Gastroesophageal sphincter (tissue), 4 donors: ENCODE measurements around the gene DYNC1LI1. TPM values are rescaled to one million over a fixed set of nuclear protein-coding genes. Genes with fewer than 3 reads are reported as not detected.
"Not testable (repeated sequence)": the region's sequence is repeated elsewhere in the genome, so short reads cannot be mapped to it uniquely, and the experiment has no call there.

Source experiments
- ATAC-seq: fragments of 150-250 bp; one replicate; pipeline ENCODE4 v1.9.1; 2016; ENCODE audit warnings: mild to moderate bottlenecking, moderate library complexity
- H3K27ac ChIP-seq, 4 donors: fragments of 200-600 bp; sonication (generic) in 3 of 4; 1 replicate in 3 of 4; 2 replicates in 1 of 4; pipeline ENCODE4 v1.5.1; 2016 to 2019
- H3K27me3 ChIP-seq: fragments of 200-600 bp; sonication (generic); one replicate; pipeline ENCODE4 v1.5.1; 2019
- H3K36me3 ChIP-seq, 2 donors: fragments of 200-600 bp; sonication (generic); one replicate each; pipeline ENCODE4 v1.5.1; 2019; ENCODE audit warnings: control low read depth in 1 of 2
- H3K4me1 ChIP-seq, 3 donors: fragments of 200-600 bp; sonication (generic); 1 replicate in 2 of 3; 2 replicates in 1 of 3; pipeline ENCODE4 v1.5.1; 2016 to 2019; ENCODE audit warnings: control low read depth in 2 of 3
- H3K4me3 ChIP-seq, 2 donors: fragments of 200-600 bp; sonication (generic); one replicate each; pipeline ENCODE4 v1.5.1; 2019; ENCODE audit warnings: mild to moderate bottlenecking in 1 of 2, moderate library complexity in 1 of 2
- H3K9me3 ChIP-seq, 3 donors: fragments of 200-600 bp; sonication (generic); one replicate each; pipeline ENCODE4 v1.5.1; 2017 to 2019; ENCODE audit warnings: control low read depth in 2 of 3
- CTCF ChIP-seq, 4 experiments: fragments of 200-600 bp in 2 of 4; fragments of 450-650 bp in 2 of 4; sonication (generic) in 1 of 4; IDR thresholded peaks; one replicate each; pipeline ENCODE4 v1.5.1; 2017 to 2019; ENCODE audit warnings: antibody characterized with exemption in 4 of 4, mild to moderate bottlenecking in 2 of 4, moderate library complexity in 2 of 4
- EP300 ChIP-seq: sonication (generic); formaldehyde crosslinking; IDR thresholded peaks from one replicate; pipeline ENCODE4 v1.6.1; 2017; ENCODE audit warnings: antibody characterized with exemption, mild to moderate bottlenecking
- POLR2A ChIP-seq, 2 donors: fragments of 450-650 bp; IDR thresholded peaks; one replicate each; pipeline ENCODE4 v1.6.1; 2017; ENCODE audit warnings: antibody characterized with exemption in 2 of 2, mild to moderate bottlenecking in 2 of 2, moderate library complexity in 1 of 2
- POLR2AphosphoS5 ChIP-seq: sonication (generic); formaldehyde crosslinking; IDR thresholded peaks from one replicate; pipeline ENCODE4 v1.6.1; 2017; ENCODE audit warnings: antibody characterized with exemption
- WGBS, 2 donors: methylation state at CpG; one replicate each; pipeline ENCODE4 v1.1.5; 2018; ENCODE audit warnings: low coverage in 1 of 2; 5-methylcytosine and 5-hydroxymethylcytosine counted together
- total RNA-seq, 4 donors: library from RNA; depleted of rRNA; stranded (reverse); fragments of >200 nt; gene quantifications; one replicate each; pipeline ENCODE4 v1.1.0, GENCODE V29; 2016

DYNC1LI1 gene
- total RNA-seq, 4 donors from 2014 or later: 29.1 to 75.6 (median 36.3) TPM

GRCh38 chr3:32592011-32592410 lies 21.4 kb upstream of the DYNC1LI1 start:
- 94 to 95% methylated on average over 2 of the region's 2 CpGs for WGBS, 2 donors
- ATAC-seq: no peak
- Histone ChIP-seq H3K36me3 (no peaks in the 10 kb centered on the region), H3K9me3 (no peaks in the 10 kb centered on the region), H3K4me1 (no peaks in the 10 kb centered on the region), H3K27ac (no peak overlapping the region), H3K27me3 (no peaks in the 10 kb centered on the region), H3K4me3 (no peak overlapping the region)
- TF ChIP-seq POLR2A (IDR thresholded peaks at IDR 0.05): no peak
- TF ChIP-seq EP300: no peak
- no peak for TF ChIP-seq POLR2AphosphoS5
- TF ChIP-seq CTCF (IDR thresholded peaks at IDR 0.05): no peak

- H3K27me3 ChIP-seq: no peaks in the 10 kb centered on the region
- no peak overlapping the region for H3K27ac ChIP-seq
- TF ChIP-seq POLR2A (IDR thresholded peaks at IDR 0.05) (no peak), POLR2AphosphoS5 (no peak), EP300 (no peak), CTCF (IDR thresholded peaks at IDR 0.05) (no peak)
- no peaks in the 10 kb centered on the region for H3K36me3 ChIP-seq
- no peak overlapping the region for H3K4me3 ChIP-seq
- H3K4me1 ChIP-seq: no peaks in the 10 kb centered on the region
- WGBS, 2 donors: 98 to 100% methylated on average over 1 to 4 of the region's 4 CpGs
- no peak for ATAC-seq
- no peaks in the 10 kb centered on the region for H3K9me3 ChIP-seq
Observed at GRCh38 chr3:32591186-32591585, 20.5 kb upstream of the DYNC1LI1 start.

GRCh38 chr3:32586356-32586755 lies 15.7 kb upstream of the DYNC1LI1 start:
- WGBS, 2 donors: 95 to 100% methylated on average over 3 of the region's 3 CpGs
- Histone ChIP-seq H3K36me3 (no peaks in the 10 kb centered on the region), H3K9me3 (no peaks in the 10 kb centered on the region)

GRCh38 chr3:32584660-32585059 lies 14.0 kb upstream of the DYNC1LI1 start:
- H3K4me3 ChIP-seq: no peak overlapping the region
- H3K27me3 ChIP-seq: no peaks in the 10 kb centered on the region
- no peaks in the 10 kb centered on the region for H3K36me3 ChIP-seq
- no peaks in the 10 kb centered on the region for H3K4me1 ChIP-seq
- no peaks in the 10 kb centered on the region for H3K9me3 ChIP-seq
- no peak for ATAC-seq
- H3K27ac ChIP-seq: no peak overlapping the region
- WGBS, 2 donors: 9 to 60% methylated on average over 1 of the region's 1 CpG
- TF ChIP-seq CTCF (IDR thresholded peaks at IDR 0.05) (no peak), POLR2A (IDR thresholded peaks at IDR 0.05) (no peak), EP300 (no peak), POLR2AphosphoS5 (no peak)

More at GRCh38 chr3:32586356-32586755, 15.7 kb upstream of the DYNC1LI1 start:
- no peak overlapping the region for H3K4me3 ChIP-seq
- H3K27ac ChIP-seq: no peak overlapping the region
- H3K4me1 ChIP-seq: no peaks in the 10 kb centered on the region
- no peak for TF ChIP-seq CTCF (IDR thresholded peaks at IDR 0.05)
- no peak for ATAC-seq
- H3K27me3 ChIP-seq: no peaks in the 10 kb centered on the region

- Histone ChIP-seq H3K36me3 (no peaks in the 10 kb centered on the region), H3K4me3 (no peak overlapping the region), H3K4me1 (no peaks in the 10 kb centered on the region), H3K27ac (no peak overlapping the region), H3K27me3 (no peaks in the 10 kb centered on the region), H3K9me3 (no peaks in the 10 kb centered on the region)
- no peak for ATAC-seq
- TF ChIP-seq POLR2AphosphoS5 (no peak), CTCF (IDR thresholded peaks at IDR 0.05) (no peak), POLR2A (IDR thresholded peaks at IDR 0.05) (no peak), EP300 (no peak)
- WGBS, 2 donors: 90 to 96% methylated on average over 2 to 3 of the region's 3 CpGs
Observed at GRCh38 chr3:32583708-32584107, 13.1 kb upstream of the DYNC1LI1 start.

GRCh38 chr3:32578669-32579068 lies 8.0 kb upstream of the DYNC1LI1 start:
- not testable (repeated sequence) for H3K4me3 ChIP-seq, H3K9me3 ChIP-seq, H3K36me3 ChIP-seq, ATAC-seq, H3K27me3 ChIP-seq, H3K27ac ChIP-seq
- peaks cover 0 to 13% (median 0%) of the 10 kb centered on the region in 3 donors for H3K4me1 ChIP-seq
- 80% methylated on average over 1 of the region's 31 CpGs; no CpG with 5 or more reads in 1 of the 2 donors for WGBS, 2 donors
